ENCODE data around the gene THAP3. TPM values are rescaled to one million over a fixed set of nuclear protein-coding genes. Genes with fewer than 3 reads are reported as not detected.

The THAP3 gene
- total and polyA plus RNA-seq, 2 of the 8 experiments (the other 6 are each of a cell fraction or from before 2014, with no cell fraction given) = 8.2 to 15.3 TPM

DNA sequence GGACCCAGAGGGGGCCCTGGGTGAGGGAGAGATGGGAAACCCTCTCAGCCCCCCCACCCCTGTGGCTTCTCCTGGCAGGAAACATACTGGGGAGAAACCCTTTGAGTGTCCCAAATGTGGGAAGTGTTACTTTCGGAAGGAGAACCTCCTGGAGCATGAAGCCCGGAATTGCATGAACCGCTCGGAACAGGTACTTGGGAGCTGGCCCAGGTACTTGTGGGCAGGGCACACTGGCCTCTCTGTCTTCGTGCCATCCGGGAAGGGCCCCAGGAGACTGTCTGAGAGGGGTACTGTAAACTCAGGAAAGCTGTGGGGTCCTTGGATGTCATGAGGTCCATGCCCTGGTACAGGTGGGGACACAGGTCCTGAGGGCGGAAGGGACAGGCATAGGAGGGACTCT is 38.8 kb upstream of the THAP3 start:
- 89% methylated on average over 7 of the region's 7 CpGs; no CpG with 5 or more reads in 1 of the 2 experiments for WGBS, 2 experiments (ENCODE audit: extremely low coverage in 1 of 2, insufficient coverage in 1 of 2, insufficient read length in 1 of 2, insufficient replicate concordance in 2 of 2, low coverage in 1 of 2, low lambda C conversion rate in 2 of 2, missing lambda C conversion rate in 1 of 2)
- Histone ChIP-seq H3K14ac (ENCODE audit: insufficient read length) (no peak overlapping the region), H3K4ac (replicated peaks; ENCODE audit: insufficient read length, low read depth, low read length) (no peak overlapping the region), H2BK20ac (ENCODE audit: low read length) (no peak overlapping the region), H2BK120ac (replicated peaks; ENCODE audit: low read depth, low read length) (no peak overlapping the region), H4K8ac (ENCODE audit: extremely low read depth, insufficient read depth, low read length) (no peak overlapping the region), H4K91ac (replicated peaks; ENCODE audit: insufficient read length, low read length) (no peak overlapping the region), H4K5ac (ENCODE audit: insufficient read length, low read depth, low read length) (no peak overlapping the region), H3K18ac (ENCODE audit: extremely low read depth, low read length) (no peak overlapping the region), H3K79me1 (ENCODE audit: low read depth, low read length) (peaks cover 4% of the 10 kb centered on the region), H3K27me3 (replicated peaks in 1 of 4; ENCODE audit: control insufficient read depth in 3 of 4, extremely low read depth in 1 of 4, insufficient read depth in 3 of 4, low read length in 3 of 4) (no peaks in the 10 kb centered on the region), H3K79me2 (ENCODE audit: control insufficient read depth in 1 of 2, insufficient read depth in 2 of 2, low read length in 2 of 2) (peaks cover 0 to 8% of the 10 kb centered on the region in 2 experiments; a peak in 1 of 4 replicates), H2BK5ac (ENCODE audit: low read depth, low read length) (no peak overlapping the region), H4K20me1 (replicated peaks in 1 of 2; ENCODE audit: control insufficient read depth in 1 of 2, insufficient read depth in 2 of 2, low read length in 2 of 2) (peaks cover 2 to 25% of the 10 kb centered on the region in 2 experiments), H2BK15ac (ENCODE audit: low read length) (no peak overlapping the region), H3K4me1 (replicated peaks in 1 of 4; ENCODE audit: control insufficient read depth in 3 of 4, insufficient read depth in 4 of 4, low read length in 3 of 4) (peaks cover 0 to under 1% (median under 1%) of the 10 kb centered on the region in 4 experiments; a peak in 3 of 7 replicates), H3K23ac (ENCODE audit: insufficient read length) (no peak overlapping the region), H3K56ac (replicated peaks; ENCODE audit: insufficient read length, low read depth, low read length) (no peak overlapping the region), H3K23me2 (ENCODE audit: low read depth, low read length) (no peaks in the 10 kb centered on the region), H3K4me2 (ENCODE audit: insufficient read depth in 1 of 2, low read depth in 2 of 2, low read length in 2 of 2) (no peak overlapping the region), H3K9me3 (ENCODE audit: insufficient read depth in 2 of 2, low read depth in 1 of 2, low read length in 1 of 2) (no peaks in the 10 kb centered on the region), H3K36me3 (ENCODE audit: control insufficient read depth in 2 of 4, insufficient read depth in 4 of 4, low read length in 3 of 4) (peaks cover 0 to 27% (median 4%) of the 10 kb centered on the region in 4 experiments; a peak in 6 of 8 replicates), H2AK5ac (ENCODE audit: low read depth, low read length) (no peak overlapping the region), H2BK12ac (ENCODE audit: low read depth, low read length) (no peak overlapping the region), H3K9ac (replicated peaks in 1 of 4; ENCODE audit: extremely low read depth in 1 of 4, low read depth in 3 of 4, low read length in 3 of 4) (no peak overlapping the region), H3K27ac (ENCODE audit: low read depth, low read length) (no peak overlapping the region), H2AFZ (ENCODE audit: low read length) (no peak overlapping the region), H3K4me3 (ENCODE audit: extremely low read depth in 1 of 4, insufficient read depth in 2 of 4, low read depth in 3 of 4, low read length in 4 of 4) (no peak overlapping the region)
- DNase-seq (ENCODE audit: low read depth in 1 of 2, low spot score in 2 of 2) = no peak
- POLR2A ChIA-PET (ENCODE audit: partially characterized antibody) = interaction anchor here (1.3 to 17.4 kb wide), 4 partner anchors 14 to 49 kb away, joined by 4 to 196 read pairs (median 4); partner anchors contain the start of genes KLHL21, NOL9, TAS1R1 and THAP3
- CTCF ChIA-PET (ENCODE audit: partially characterized antibody) = interaction anchor here (1.8 kb wide), 1 partner anchor 31 kb away, joined by 6 read pairs; the partner anchor contains the start of genes NOL9 and TAS1R1
- FAIRE-seq = no peak
- TF ChIP-seq, protein P1, sequence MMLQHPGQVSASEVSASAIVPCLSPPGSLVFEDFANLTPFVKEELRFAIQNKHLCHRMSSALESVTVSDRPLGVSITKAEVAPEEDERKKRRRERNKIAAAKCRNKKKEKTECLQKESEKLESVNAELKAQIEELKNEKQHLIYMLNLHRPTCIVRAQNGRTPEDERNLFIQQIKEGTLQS (IDR thresholded peaks at IDR 0.05; ENCODE audit: insufficient read depth, low read depth, low read length) = no peak
- TF ChIP-seq CREB1 (IDR thresholded peaks at IDR 0.05) (no peak), HDAC2 (IDR thresholded peaks at IDR 0.05; ENCODE audit: borderline replicate concordance in 1 of 2, low read depth in 2 of 2, low read length in 2 of 2) (no peak), EZH2 (IDR thresholded peaks at IDR 0.05; ENCODE audit: low read depth, low read length, severe bottlenecking) (no peak), TAF7 (optimal IDR thresholded peaks at IDR 0.05; ENCODE audit: borderline replicate concordance, low read depth, low read length) (no peak), PHF8 (conservative IDR thresholded peaks at IDR 0.05; ENCODE audit: low read depth, low read length) (no peak), CBX8 (IDR thresholded peaks at IDR 0.05; ENCODE audit: borderline replicate concordance, low read depth, low read length) (no peak), CTBP2 (IDR thresholded peaks at IDR 0.05; ENCODE audit: borderline replicate concordance, insufficient read depth, insufficient read length, low read length) (no peak)
- TF ChIP-seq, protein P2, sequence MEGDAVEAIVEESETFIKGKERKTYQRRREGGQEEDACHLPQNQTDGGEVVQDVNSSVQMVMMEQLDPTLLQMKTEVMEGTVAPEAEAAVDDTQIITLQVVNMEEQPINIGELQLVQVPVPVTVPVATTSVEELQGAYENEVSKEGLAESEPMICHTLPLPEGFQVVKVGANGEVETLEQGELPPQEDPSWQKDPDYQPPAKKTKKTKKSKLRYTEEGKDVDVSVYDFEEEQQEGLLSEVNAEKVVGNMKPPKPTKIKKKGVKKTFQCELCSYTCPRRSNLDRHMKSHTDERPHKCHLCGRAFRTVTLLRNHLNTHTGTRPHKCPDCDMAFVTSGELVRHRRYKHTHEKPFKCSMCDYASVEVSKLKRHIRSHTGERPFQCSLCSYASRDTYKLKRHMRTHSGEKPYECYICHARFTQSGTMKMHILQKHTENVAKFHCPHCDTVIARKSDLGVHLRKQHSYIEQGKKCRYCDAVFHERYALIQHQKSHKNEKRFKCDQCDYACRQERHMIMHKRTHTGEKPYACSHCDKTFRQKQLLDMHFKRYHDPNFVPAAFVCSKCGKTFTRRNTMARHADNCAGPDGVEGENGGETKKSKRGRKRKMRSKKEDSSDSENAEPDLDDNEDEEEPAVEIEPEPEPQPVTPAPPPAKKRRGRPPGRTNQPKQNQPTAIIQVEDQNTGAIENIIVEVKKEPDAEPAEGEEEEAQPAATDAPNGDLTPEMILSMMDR (IDR thresholded peaks at IDR 0.05; ENCODE audit: control extremely low read depth in 1 of 3, insufficient read depth in 1 of 3, low read depth in 1 of 3, low read length in 3 of 3) = no peak

Measured in H1 (cell line).